ENCODE results near the gene CARD14.

Gene CARD14

DNA sequence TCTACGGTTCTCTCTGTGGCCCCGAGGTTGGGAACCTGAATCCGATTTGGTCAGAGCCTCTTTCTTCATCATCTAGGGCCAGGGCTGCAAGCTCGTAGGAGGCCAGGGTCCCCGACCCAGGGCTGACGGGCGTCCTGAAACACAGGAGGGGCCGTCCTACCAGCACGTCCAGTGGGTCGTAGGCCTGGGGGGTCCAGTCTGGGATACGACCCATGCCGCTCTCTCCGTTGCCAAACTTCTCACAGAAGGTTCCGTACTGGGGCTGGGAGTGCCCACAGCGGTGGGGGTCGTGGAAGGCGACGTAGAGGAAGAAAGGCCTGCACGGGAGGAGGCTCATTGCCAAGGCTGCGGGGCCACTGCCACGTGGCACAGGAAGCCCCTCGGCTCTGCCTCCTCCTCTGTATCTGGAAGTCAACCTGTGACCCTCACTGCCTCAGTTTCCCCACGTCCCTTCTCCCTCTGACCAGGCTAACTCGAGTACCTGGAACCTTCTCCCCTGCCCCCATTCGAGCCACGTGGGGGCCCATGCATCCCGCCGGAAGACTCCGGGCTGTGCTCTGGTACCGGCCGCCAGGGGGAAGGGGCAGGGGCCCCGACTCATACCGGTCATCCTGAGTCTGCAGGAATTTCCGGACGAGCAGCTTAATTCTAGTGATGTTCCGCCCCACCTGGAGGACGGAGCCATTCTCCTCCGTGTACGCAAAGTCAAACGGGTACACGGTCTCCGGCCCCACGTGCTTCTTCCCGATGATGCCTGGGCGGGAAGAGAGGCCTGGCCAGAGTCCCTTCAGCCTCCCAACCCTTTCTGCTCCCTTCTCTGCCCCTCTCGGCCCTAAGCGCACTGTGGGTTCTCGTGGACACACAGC, 44.4 kb downstream of the CARD14 start:
- no peak for DNase-seq (ENCODE audit: low read depth)
- H3K9ac ChIP-seq (ENCODE audit: low read length), result no peak overlapping the region
- H3K36me3 ChIP-seq (ENCODE audit: control insufficient read depth, insufficient read depth, low read length, severe bottlenecking), result peaks cover 66% of the 10 kb centered on the region
- peaks cover 2% of the 10 kb centered on the region for H3K4me1 ChIP-seq (ENCODE audit: control insufficient read depth, insufficient read depth, low read length)
- no peaks in the 10 kb centered on the region for H3K27me3 ChIP-seq (replicated peaks; ENCODE audit: control insufficient read depth, insufficient read depth, low read length)
- H3K4me3 ChIP-seq (ENCODE audit: low read length), result no peak overlapping the region
- no peaks in the 10 kb centered on the region for H3K9me3 ChIP-seq (ENCODE audit: control insufficient read depth, low read length)

GRCh38 chr17:80214878-80215210, 45.0 kb downstream of the CARD14 start:
- peaks cover 60% of the 10 kb centered on the region for H3K36me3 ChIP-seq (ENCODE audit: control insufficient read depth, insufficient read depth, low read length, severe bottlenecking)

GRCh38 chr17:80216473-80217456, 46.9 kb downstream of the CARD14 start:
- no peak overlapping the region for H3K4me3 ChIP-seq (ENCODE audit: low read length)
- H3K27me3 ChIP-seq (replicated peaks; ENCODE audit: control insufficient read depth, insufficient read depth, low read length), result no peaks in the 10 kb centered on the region
- H3K36me3 ChIP-seq (ENCODE audit: control insufficient read depth, insufficient read depth, low read length, severe bottlenecking), result peaks cover 42% of the 10 kb centered on the region
- no peak overlapping the region for H3K9ac ChIP-seq (ENCODE audit: low read length)
- no peak for DNase-seq (ENCODE audit: low read depth)
- no peaks in the 10 kb centered on the region for H3K9me3 ChIP-seq (ENCODE audit: control insufficient read depth, low read length)
- peaks cover 8% of the 10 kb centered on the region for H3K4me1 ChIP-seq (ENCODE audit: control insufficient read depth, insufficient read depth, low read length)

More at GRCh38 chr17:80214878-80215210, 45.0 kb downstream of the CARD14 start:
- H3K4me3 ChIP-seq (ENCODE audit: low read length), result no peak overlapping the region
- no peak for DNase-seq (ENCODE audit: low read depth)
- H3K27me3 ChIP-seq (replicated peaks; ENCODE audit: control insufficient read depth, insufficient read depth, low read length), result no peaks in the 10 kb centered on the region
- no peaks in the 10 kb centered on the region for H3K9me3 ChIP-seq (ENCODE audit: control insufficient read depth, low read length)
- H3K4me1 ChIP-seq (ENCODE audit: control insufficient read depth, insufficient read depth, low read length), result peaks cover 4% of the 10 kb centered on the region
- no peak overlapping the region for H3K9ac ChIP-seq (ENCODE audit: low read length)

DNA sequence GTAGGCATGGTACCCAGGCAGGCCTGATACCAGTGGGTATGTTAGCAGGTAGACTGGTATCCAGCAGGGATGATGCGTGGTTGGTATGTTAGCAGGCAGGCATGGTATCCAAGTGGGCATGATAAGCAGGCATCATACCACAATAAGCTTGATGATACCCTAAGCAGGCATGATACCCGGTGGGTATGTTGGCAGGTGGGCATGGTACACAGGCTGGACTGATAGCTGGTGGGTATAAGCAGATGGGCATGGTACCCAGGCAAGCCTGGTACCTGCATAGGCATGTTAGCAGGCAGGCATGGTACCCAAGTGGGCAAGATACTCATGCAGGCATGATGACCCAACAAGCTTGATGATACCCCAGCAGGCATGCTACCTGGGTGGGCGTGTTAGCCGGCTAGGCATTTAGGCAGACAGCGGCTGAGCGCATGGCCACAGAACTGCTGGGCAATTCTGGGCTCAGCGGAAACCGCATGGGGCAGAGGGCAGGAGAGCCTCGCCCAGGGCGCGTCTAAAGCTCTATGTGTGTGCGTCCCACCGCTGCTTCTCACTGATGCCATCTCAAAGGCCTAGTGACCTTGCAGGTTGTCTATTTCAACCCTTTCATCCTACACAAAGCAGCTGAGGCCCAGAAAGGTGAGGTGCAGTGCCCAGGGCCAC, 48.0 kb downstream of the CARD14 start:
- H3K4me3 ChIP-seq (ENCODE audit: low read length), result no peak overlapping the region
- H3K9me3 ChIP-seq (ENCODE audit: control insufficient read depth, low read length), result no peaks in the 10 kb centered on the region
- DNase-seq (ENCODE audit: low read depth), result no peak

DNA sequence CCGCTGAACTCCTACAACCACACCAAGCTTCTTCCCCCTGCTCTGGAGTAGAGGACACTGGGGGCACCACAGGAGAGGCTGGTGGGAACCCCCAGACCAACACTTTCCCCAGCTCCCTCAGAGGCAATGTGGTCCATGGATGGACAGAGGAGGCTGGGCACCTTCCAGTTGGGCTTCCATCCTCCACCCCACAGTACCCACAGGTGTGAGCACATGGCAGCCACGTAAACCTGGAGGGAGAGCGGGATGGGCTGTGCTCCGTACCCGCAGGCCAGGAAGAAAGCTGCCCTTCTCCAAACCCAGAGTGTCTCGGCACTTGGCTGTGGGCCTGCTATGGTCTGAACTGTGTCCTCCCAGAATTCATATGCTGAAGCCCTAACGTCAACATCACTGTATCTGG, 48.6 kb downstream of the CARD14 start:
- Histone ChIP-seq H3K4me1 (ENCODE audit: control insufficient read depth, insufficient read depth, low read length) (peaks cover 8% of the 10 kb centered on the region), H3K36me3 (ENCODE audit: control insufficient read depth, insufficient read depth, low read length, severe bottlenecking) (peaks cover 34% of the 10 kb centered on the region), H3K9me3 (ENCODE audit: control insufficient read depth, low read length) (no peaks in the 10 kb centered on the region), H3K4me3 (ENCODE audit: low read length) (no peak overlapping the region), H3K27me3 (replicated peaks; ENCODE audit: control insufficient read depth, insufficient read depth, low read length) (no peaks in the 10 kb centered on the region), H3K9ac (ENCODE audit: low read length) (no peak overlapping the region)
- DNase-seq (ENCODE audit: low read depth), result no peak

More for the DNA sequence above, 48.0 kb downstream of the CARD14 start:
- Histone ChIP-seq H3K27me3 (replicated peaks; ENCODE audit: control insufficient read depth, insufficient read depth, low read length) (no peaks in the 10 kb centered on the region), H3K4me1 (ENCODE audit: control insufficient read depth, insufficient read depth, low read length) (peaks cover 8% of the 10 kb centered on the region), H3K9ac (ENCODE audit: low read length) (no peak overlapping the region), H3K36me3 (ENCODE audit: control insufficient read depth, insufficient read depth, low read length, severe bottlenecking) (peaks cover 34% of the 10 kb centered on the region)

DNA sequence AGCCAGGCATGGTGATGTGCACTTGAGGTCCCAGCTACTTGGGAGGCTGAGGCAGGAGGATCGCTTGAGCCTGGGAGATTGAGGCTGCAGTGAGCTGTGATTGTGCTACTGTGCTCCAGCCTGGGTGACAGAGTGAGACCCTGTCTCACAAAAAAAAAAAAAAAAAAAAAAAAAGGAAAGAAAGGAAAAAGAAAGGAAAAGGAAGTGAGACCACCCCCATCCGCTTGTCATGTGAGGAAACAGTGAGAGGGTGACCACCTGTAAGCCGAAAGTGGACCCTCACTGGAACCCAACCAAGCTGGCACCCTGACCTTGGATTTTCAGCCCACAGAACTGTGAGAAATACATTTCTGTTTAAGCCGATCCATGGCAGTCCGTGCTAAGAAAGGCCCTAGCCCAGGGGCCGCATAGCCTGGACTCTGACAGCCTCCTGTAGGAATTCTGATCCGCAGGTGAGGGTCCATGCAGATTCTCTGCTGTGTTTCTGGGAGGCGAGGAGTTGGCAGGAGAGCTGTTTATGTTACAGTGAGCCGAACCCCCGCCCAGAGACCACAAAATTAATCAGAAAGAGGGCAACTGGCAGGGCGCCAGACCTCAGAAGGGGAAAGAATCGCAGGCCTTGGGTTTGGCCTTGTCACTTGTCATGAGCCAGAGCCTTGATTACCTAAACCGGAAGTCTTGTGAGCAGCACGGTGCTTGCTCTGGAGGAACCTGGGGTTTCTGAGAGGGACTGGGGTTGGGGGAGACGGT, 49.4 kb downstream of the CARD14 start:
- Histone ChIP-seq H3K9me3 (ENCODE audit: control insufficient read depth, low read length) (no peaks in the 10 kb centered on the region), H3K27me3 (replicated peaks; ENCODE audit: control insufficient read depth, insufficient read depth, low read length) (no peaks in the 10 kb centered on the region), H3K4me3 (ENCODE audit: low read length) (peak overlapping the region; percentile 97), H3K9ac (ENCODE audit: low read length) (peak overlapping the region; percentile 98), H3K4me1 (ENCODE audit: control insufficient read depth, insufficient read depth, low read length) (peaks cover 8% of the 10 kb centered on the region), H3K36me3 (ENCODE audit: control insufficient read depth, insufficient read depth, low read length, severe bottlenecking) (peaks cover 29% of the 10 kb centered on the region)
- DNase-seq (ENCODE audit: low read depth), result peak; percentile 81

DNA sequence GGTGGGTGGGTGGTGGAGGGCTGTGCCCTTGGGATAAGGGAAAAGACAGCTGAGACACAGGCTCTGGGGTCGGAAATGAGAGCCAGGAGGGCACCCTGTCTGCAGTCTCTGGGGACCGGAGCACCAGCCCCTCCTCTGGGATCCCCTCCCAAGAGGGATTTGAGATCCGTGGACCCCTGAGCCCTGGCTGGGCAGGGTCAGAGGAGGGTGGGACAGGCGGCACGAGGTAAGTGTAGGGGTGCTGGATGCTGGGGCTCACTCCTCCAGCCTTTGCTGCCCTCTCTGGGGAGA, 49.9 kb downstream of the CARD14 start:
- H3K36me3 ChIP-seq (ENCODE audit: control insufficient read depth, insufficient read depth, low read length, severe bottlenecking), result peaks cover 24% of the 10 kb centered on the region
- peak overlapping the region; percentile 97 for H3K4me3 ChIP-seq (ENCODE audit: low read length)
- H3K4me1 ChIP-seq (ENCODE audit: control insufficient read depth, insufficient read depth, low read length), result peaks cover 8% of the 10 kb centered on the region
- no peaks in the 10 kb centered on the region for H3K9me3 ChIP-seq (ENCODE audit: control insufficient read depth, low read length)
- H3K9ac ChIP-seq (ENCODE audit: low read length), result peak overlapping the region; percentile 98
- H3K27me3 ChIP-seq (replicated peaks; ENCODE audit: control insufficient read depth, insufficient read depth, low read length), result no peaks in the 10 kb centered on the region
- no peak for DNase-seq (ENCODE audit: low read depth)

GRCh38 chr17:80220054-80220735, 50.4 kb downstream of the CARD14 start, which contains the start of the genes SGSH and SLC26A11:
SGSH (minus strand) TSS chr17:80220333; CDS start chr17:80220313, 20 bp downstream.
SLC26A11 (plus strand) TSS chr17:80220427; CDS start chr17:80221561, 1,134 bp downstream.
- Histone ChIP-seq H3K9ac (ENCODE audit: low read length) (peak within 1 kb of the TSS; percentile 98), H3K27me3 (replicated peaks; ENCODE audit: control insufficient read depth, insufficient read depth, low read length) (no peaks in the 10 kb centered on the region), H3K36me3 (ENCODE audit: control insufficient read depth, insufficient read depth, low read length, severe bottlenecking) (peaks cover 19% of the 10 kb centered on the region), H3K4me3 (ENCODE audit: low read length) (peak within 1 kb of the TSS; percentile 97), H3K9me3 (ENCODE audit: control insufficient read depth, low read length) (no peaks in the 10 kb centered on the region), H3K4me1 (ENCODE audit: control insufficient read depth, insufficient read depth, low read length) (peaks cover 8% of the 10 kb centered on the region)
- DNase-seq (ENCODE audit: low read depth), result peak; percentile 88

DNA sequence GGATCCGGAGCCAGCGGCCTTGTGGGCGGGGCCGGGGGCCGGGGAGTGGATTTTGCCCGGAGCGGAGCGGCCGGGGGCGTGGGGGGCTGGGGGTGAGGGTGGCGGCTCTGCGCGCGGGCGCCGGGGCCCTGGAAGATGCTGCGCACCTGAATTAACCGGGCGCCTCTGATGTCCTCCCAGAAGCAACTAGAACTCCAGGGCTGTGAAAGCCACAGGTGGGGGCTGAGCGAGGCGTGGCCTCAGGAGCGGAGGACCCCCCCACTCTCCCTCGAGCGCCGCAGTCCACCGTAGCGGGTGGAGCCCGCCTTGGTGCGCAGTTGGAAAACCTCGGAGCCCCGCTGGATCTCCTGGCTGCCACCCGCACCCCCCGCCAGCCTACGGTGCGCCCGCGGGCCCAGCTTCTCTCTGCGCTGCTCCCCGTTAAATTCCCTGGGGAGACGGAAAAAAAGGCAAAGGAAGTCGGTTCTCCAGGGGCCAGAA, 50.9 kb downstream of the CARD14 start:
- H3K4me1 ChIP-seq (ENCODE audit: control insufficient read depth, insufficient read depth, low read length), result peaks cover 8% of the 10 kb centered on the region
- peak; percentile 36 for DNase-seq (ENCODE audit: low read depth)
- peak overlapping the region; percentile 98 for H3K9ac ChIP-seq (ENCODE audit: low read length)

More for the DNA sequence above, 50.9 kb downstream of the CARD14 start:
- no peaks in the 10 kb centered on the region for H3K9me3 ChIP-seq (ENCODE audit: control insufficient read depth, low read length)
- H3K36me3 ChIP-seq (ENCODE audit: control insufficient read depth, insufficient read depth, low read length, severe bottlenecking), result peaks cover 19% of the 10 kb centered on the region
- H3K27me3 ChIP-seq (replicated peaks; ENCODE audit: control insufficient read depth, insufficient read depth, low read length), result no peaks in the 10 kb centered on the region
- peak overlapping the region; percentile 97 for H3K4me3 ChIP-seq (ENCODE audit: low read length)

Data from adipocyte (in vitro differentiated cells).